T1000 (cell line): ENCODE measurements around the gene NFS1.
"Not testable (repeated sequence)": the region's sequence is repeated elsewhere in the genome, so short reads cannot be mapped to it uniquely, and the experiment has no call there.

Experiments used
- DNase-seq: peaks from one replicate; lab custom pipeline; 2025; ENCODE audit warnings: mixed read lengths; lab: John Stamatoyannopoulos, UW

The NFS1 gene

GRCh38 chr20:35709259-35709658, 10.1 kb upstream of the NFS1 start:
- no peak for DNase-seq

GRCh38 chr20:35708502-35708901, 9.3 kb upstream of the NFS1 start:
- no peak for DNase-seq

- not testable (repeated sequence) for DNase-seq
These were observed 7.7 kb upstream of the NFS1 start for GRCh38 chr20:35706591-35707529.

GRCh38 chr20:35705894-35706293, 6.7 kb upstream of the NFS1 start:
- not testable (repeated sequence) for DNase-seq

GRCh38 chr20:35704514-35705261, 5.5 kb upstream of the NFS1 start:
- no peak for DNase-seq

- no peak for DNase-seq
These were observed 3.9 kb upstream of the NFS1 start for GRCh38 chr20:35702824-35703695.

GRCh38 chr20:35702051-35702823, 3.1 kb upstream of the NFS1 start:
- DNase-seq = no peak

GRCh38 chr20:35700625-35701148, 1.5 kb upstream of the NFS1 start:
- DNase-seq = no peak

GRCh38 chr20:35699957-35700624, 939 bp upstream of the NFS1 start:
- DNase-seq = no peak

- DNase-seq = no peak
These were observed 640 bp downstream of the NFS1 start for GRCh38 chr20:35698298-35699126.

GRCh38 chr20:35697696-35698297, 1.4 kb downstream of the NFS1 start:
- DNase-seq = no peak

GRCh38 chr20:35695978-35696377, 3.2 kb downstream of the NFS1 start:
- no peak for DNase-seq

- no peak for DNase-seq
These were observed 3.9 kb downstream of the NFS1 start for GRCh38 chr20:35695245-35695749.

- no peak for DNase-seq
These were observed 8.9 kb downstream of the NFS1 start for GRCh38 chr20:35690265-35690664.

GRCh38 chr20:35686872-35687271, 12.3 kb downstream of the NFS1 start:
- DNase-seq = not testable (repeated sequence)

- not testable (repeated sequence) for DNase-seq
These were observed 13.8 kb downstream of the NFS1 start for GRCh38 chr20:35685368-35685767.

- no peak for DNase-seq
These were observed 17.2 kb downstream of the NFS1 start for GRCh38 chr20:35681960-35682359.

GRCh38 chr20:35680452-35681183, 18.5 kb downstream of the NFS1 start:
- no peak for DNase-seq
